Brain microvascular endothelial cell (primary cell): ENCODE results near the gene TIMM8B.

Source experiments
- DNase-seq: peaks from one replicate; pipeline ENCODE4 v3.0.0-alpha.2; 2020
- H3K27ac ChIP-seq: fragments of 250-450 bp; sonication (Bioruptor Pico); 2 replicates; pipeline ENCODE4 v1.5.1; 2020; ENCODE audit warnings: mild to moderate bottlenecking, moderate library complexity
- H3K27me3 ChIP-seq: fragments of 250-450 bp; sonication (Bioruptor Pico); replicated peaks from 2 replicates; pipeline ENCODE4 v1.5.1; 2020; ENCODE audit warnings: mild to moderate bottlenecking
- H3K36me3 ChIP-seq: fragments of 250-450 bp; sonication (Bioruptor Pico); replicated peaks from 2 replicates; pipeline ENCODE4 v1.5.1; 2020; ENCODE audit warnings: mild to moderate bottlenecking
- H3K4me3 ChIP-seq: 2 replicates; pipeline ENCODE4 v1.5.1; 2011; ENCODE audit warnings: low read depth, mild to moderate bottlenecking, control low read depth, low read length, moderate library complexity
- in situ Hi-C: cut with HindIII; loops from 2 replicates; pipeline ENCODE4 v1.10.0; 2017; ENCODE audit warnings: low sequenced_read_pairs, low pct_ligation_motif_present
- TF ChIP-seq, protein P1 (sequence below): IDR thresholded peaks from 2 replicates; pipeline ENCODE4 v1.5.1; 2011; ENCODE audit warnings: low read depth, mild to moderate bottlenecking, moderate library complexity, low read length, control low read depth, inconsistent platforms; ENCODE audit errors: missing control alignments

The TIMM8B gene

DNA sequence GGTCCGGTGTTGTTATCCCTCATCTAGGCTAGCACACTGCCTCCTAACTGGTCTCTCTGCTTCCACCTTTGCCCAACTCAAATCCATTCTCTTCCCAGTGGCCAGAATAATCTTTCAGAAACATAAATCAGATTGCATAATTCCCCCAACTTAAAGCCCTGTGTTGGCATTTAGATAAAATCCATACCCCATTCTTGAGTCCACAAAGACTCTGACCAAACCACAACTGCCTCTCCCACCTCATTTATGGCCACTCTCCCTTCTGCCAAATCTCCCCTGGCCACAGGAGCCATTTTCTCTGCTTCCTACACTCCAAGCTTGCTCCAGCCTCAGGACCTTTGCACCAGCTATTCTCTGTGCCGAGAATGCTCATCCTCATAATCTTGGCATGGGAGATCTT is 40.5 kb upstream of the TIMM8B start:
- in situ Hi-C loops: no loop called here
- no peak for DNase-seq
- TF ChIP-seq, protein P1, sequence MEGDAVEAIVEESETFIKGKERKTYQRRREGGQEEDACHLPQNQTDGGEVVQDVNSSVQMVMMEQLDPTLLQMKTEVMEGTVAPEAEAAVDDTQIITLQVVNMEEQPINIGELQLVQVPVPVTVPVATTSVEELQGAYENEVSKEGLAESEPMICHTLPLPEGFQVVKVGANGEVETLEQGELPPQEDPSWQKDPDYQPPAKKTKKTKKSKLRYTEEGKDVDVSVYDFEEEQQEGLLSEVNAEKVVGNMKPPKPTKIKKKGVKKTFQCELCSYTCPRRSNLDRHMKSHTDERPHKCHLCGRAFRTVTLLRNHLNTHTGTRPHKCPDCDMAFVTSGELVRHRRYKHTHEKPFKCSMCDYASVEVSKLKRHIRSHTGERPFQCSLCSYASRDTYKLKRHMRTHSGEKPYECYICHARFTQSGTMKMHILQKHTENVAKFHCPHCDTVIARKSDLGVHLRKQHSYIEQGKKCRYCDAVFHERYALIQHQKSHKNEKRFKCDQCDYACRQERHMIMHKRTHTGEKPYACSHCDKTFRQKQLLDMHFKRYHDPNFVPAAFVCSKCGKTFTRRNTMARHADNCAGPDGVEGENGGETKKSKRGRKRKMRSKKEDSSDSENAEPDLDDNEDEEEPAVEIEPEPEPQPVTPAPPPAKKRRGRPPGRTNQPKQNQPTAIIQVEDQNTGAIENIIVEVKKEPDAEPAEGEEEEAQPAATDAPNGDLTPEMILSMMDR: no peak
- no peak overlapping the region for H3K27ac ChIP-seq
- H3K4me3 ChIP-seq: no peak overlapping the region
- H3K36me3 ChIP-seq: no peaks in the 10 kb centered on the region
- H3K27me3 ChIP-seq: no peaks in the 10 kb centered on the region

DNA sequence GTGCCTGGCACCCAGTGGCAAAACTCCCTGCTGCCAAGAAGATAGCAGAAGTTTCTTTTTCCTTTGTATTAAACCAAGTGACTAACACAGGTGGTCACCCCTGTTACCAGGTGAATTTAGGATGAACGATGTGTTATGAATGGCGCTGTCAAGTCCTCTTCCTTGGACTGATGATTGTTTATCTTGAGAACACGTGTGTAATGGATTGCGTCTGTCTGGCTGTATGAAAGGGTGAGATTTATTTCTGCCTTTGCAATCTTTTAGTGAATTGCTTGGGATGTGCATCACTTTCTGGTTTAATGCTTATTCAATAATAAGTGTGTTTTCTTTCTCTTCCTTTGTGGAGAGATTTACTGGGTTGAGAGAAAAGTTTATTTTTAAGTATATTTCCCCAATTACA is 36.6 kb upstream of the TIMM8B start:
- no peaks in the 10 kb centered on the region for H3K36me3 ChIP-seq
- DNase-seq: no peak
- no peaks in the 10 kb centered on the region for H3K27me3 ChIP-seq
- TF ChIP-seq, protein P1: no peak
- in situ Hi-C loops: no loop called here
- no peak overlapping the region for H3K4me3 ChIP-seq
- no peak overlapping the region for H3K27ac ChIP-seq

DNA sequence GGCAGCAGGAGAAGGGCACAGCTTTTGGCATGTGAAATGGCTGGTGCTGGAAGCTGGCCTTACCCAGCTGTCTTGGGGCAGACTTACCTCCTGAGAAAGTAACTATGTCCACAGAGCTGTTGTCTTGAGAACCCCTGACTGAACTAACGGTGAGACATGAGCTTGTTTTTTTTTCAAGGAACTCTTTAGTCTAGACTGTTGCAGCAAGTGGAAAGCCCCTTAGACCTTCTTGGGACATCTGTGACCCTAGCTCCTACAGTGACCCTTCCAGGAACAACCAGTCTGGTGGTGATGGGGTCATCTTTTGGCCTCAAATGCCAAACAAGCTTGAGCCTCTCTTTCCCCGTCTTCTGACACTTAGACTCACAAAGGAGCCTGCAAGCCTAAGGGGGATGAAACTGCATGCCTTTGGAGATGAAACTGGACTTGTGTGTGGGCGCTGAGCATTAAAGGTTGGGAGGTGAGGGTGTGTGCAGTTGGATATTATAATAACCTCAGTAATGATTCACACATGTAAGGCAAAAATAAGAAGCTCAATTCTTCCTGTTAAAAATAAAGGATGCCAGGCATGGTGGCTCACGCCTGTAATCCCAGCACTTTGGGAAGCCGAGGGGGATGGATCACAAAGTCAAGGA is 35.5 kb upstream of the TIMM8B start:
- in situ Hi-C loops: no loop called here
- H3K27ac ChIP-seq: no peak overlapping the region
- no peak for DNase-seq
- TF ChIP-seq, protein P1: no peak
- H3K4me3 ChIP-seq: no peak overlapping the region
- no peaks in the 10 kb centered on the region for H3K27me3 ChIP-seq
- H3K36me3 ChIP-seq: no peaks in the 10 kb centered on the region

DNA sequence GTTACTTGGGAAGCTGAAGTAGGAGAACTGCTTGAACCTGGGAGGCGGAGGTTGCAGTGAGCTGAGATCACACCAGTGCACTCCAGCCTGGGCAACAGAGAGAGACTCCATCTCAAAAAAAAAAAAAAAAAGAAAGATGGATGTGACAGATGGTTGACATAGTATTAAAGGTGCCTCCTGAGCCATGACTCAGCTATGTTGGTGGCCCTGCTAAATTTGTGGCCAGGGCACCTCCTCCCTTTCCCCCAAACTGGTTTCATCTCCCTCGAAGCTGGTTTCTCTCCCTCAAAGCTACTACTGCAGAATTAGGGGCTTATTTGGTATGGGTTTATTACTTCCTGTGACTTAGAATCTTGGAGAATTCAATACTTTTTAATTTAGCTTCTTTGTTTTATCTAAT is 31.6 kb upstream of the TIMM8B start:
- Histone ChIP-seq H3K4me3 (no peak overlapping the region), H3K27ac (no peak overlapping the region), H3K36me3 (no peaks in the 10 kb centered on the region), H3K27me3 (no peaks in the 10 kb centered on the region)
- TF ChIP-seq, protein P1: no peak
- in situ Hi-C loops: no loop called here
- no peak for DNase-seq

DNA sequence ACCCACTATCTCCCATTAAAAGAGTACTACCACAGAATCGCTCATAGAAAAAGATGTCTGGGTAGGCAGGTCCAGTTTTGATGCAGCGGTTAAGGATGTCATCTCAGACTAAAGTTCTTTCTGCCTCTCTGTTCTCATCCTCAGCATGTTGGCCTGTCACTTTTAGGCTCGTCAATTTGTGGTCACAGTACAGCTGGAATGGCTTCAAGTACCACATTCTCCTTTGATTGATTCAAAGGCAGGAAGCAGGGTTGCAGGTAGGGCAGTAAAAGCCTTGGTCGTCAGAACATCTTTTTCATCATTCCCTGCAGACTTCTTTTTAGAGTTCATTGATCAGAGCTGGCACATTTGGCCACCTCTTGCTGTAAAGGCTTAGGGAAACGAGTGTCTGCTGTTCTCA is 28.8 kb upstream of the TIMM8B start:
- no peak overlapping the region for H3K27ac ChIP-seq
- H3K27me3 ChIP-seq: no peaks in the 10 kb centered on the region
- no peaks in the 10 kb centered on the region for H3K36me3 ChIP-seq
- in situ Hi-C loops: no loop called here
- DNase-seq: no peak
- TF ChIP-seq, protein P1: no peak
- no peak overlapping the region for H3K4me3 ChIP-seq

DNA sequence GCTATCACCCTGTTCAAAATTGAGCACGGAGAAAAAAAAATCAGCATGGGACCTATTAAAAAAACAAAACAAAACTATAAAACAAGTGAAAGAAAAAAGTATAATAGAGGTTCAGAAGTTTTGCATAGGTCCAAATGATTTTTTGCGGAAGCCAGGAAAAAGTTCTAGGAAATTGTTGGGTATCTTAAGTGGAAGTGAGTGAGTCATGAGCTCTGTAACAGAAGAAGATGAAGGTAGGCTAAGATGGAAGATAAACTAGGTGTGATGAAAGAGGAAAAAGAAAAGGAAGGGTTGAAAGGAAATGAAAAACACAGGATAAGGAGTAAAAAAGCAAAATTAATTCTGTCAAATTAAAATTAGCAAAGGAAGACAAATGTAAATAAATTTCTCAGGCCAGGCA is 27.9 kb upstream of the TIMM8B start:
- TF ChIP-seq, protein P1: no peak
- H3K4me3 ChIP-seq: no peak overlapping the region
- in situ Hi-C loops: no loop called here

More for the DNA sequence above, 27.9 kb upstream of the TIMM8B start:
- DNase-seq: no peak
- no peak overlapping the region for H3K27ac ChIP-seq
- H3K36me3 ChIP-seq: no peaks in the 10 kb centered on the region
- no peaks in the 10 kb centered on the region for H3K27me3 ChIP-seq
